HG02981 (cell line): ENCODE results near the gene STAT1.

Experiments used
- ATAC-seq: cut with Tn5 transposase; IDR thresholded peaks from one replicate; pipeline ENCODE4 v1.9.1; 2021; ENCODE audit warnings: mild to moderate bottlenecking, moderate library complexity; ENCODE audit not compliant: unreplicated experiment

STAT1 gene

DNA sequence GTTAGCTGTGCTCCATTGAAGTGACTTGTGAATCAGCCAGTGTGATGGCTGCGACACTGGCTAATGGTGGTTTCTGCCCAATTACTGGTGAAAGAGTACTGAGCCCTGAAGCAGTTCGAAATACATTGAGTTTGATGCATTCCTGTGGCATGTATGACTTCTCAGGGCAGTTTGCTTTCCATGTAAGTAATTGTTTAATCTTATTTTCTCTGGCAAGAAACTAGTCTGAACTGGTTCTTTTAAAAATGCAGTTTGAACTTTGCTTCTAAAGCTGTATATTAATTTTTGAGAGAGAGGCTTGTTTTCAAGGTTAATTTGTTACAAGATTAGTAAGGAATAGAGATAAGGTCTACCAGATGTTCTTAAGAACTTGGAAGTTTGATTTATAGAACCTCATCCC is 86.7 kb downstream of the STAT1 start:
- no peak for ATAC-seq

DNA sequence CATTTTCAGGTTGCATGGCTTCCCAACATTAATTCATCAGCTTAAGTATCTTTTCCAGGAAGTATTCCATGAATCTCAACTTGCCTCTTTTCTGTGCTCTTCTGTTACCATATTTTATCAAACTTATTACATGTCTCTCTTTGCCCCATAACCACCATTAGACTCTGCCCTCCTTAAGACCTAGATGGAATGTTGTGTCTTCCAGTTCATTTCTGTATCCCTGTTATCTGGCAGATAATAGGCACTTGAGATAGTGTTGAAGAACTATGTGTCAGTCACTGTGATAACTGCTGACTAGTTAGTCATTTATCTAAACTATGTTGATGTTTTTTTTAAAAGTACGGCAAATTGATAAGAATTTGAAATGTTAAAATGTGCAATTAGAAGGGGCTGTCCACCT is 91.6 kb downstream of the STAT1 start:
- ATAC-seq = no peak

GRCh38 chr2:190920085-190920484 is 93.9 kb downstream of the STAT1 start:
- ATAC-seq = no peak
